Metanephros (tissue), 1 donor: Measurements from ENCODE around the gene UCP3. TPM values are rescaled to one million over a fixed set of nuclear protein-coding genes. Genes with fewer than 3 reads are reported as not detected.

Experiments used
- total RNA-seq: library from RNA; depleted of rRNA; stranded (reverse); fragments of >200 nt; gene quantifications from one replicate; pipeline ENCODE4 v1.2.3, GENCODE V29; 2014

UCP3 gene
- total RNA-seq, result 1.2 TPM

GRCh38 chr11:74008373-74009229, at the start of gene UCP3:
Gene UCP3 (minus strand): TSS chr11:74009085. CDS start chr11:74007042, 2,043 bp downstream.

GRCh38 chr11:73982595-73982989, 26.3 kb downstream of the UCP3 start, which contains the start of gene UCP2:
Gene UCP2 (minus strand): TSS chr11:73982843. CDS start chr11:73978378, 4,465 bp downstream.

GRCh38 chr11:73950869-73951710, 57.8 kb downstream of the UCP3 start, which contains the start of gene DNAJB13:
Gene DNAJB13 (plus strand): TSS chr11:73951026. CDS start chr11:73951070, 44 bp downstream.

Other genes with a start within 250 kb of the UCP3 start
- gene RAB6A, start 248.0 kb downstream of the UCP3 start, total RNA-seq, result 109 TPM
- 18.6 TPM for gene MRPL48, start 221.2 kb downstream of the UCP3 start, total RNA-seq
- gene COA4, start 132.2 kb downstream of the UCP3 start, total RNA-seq, result 51.1 TPM
- gene PAAF1, start 132.1 kb downstream of the UCP3 start, total RNA-seq, result 16.1 TPM
- gene DNAJB13, start 58.1 kb downstream of the UCP3 start, total RNA-seq, result 1.3 TPM
- gene UCP2, start 26.2 kb downstream of the UCP3 start, total RNA-seq, result 58.6 TPM
- 26.4 TPM for gene C2CD3, start 161.9 kb upstream of the UCP3 start, total RNA-seq
- 48.1 TPM for gene PPME1, start 162.2 kb upstream of the UCP3 start, total RNA-seq